NCI-H2196 (cell line): ENCODE results near the gene IGSF21.

Experiments
- DNase-seq: peaks from one replicate; lab custom pipeline; 2025; ENCODE audit not compliant: unreplicated experiment; lab: John Stamatoyannopoulos, UW

The IGSF21 gene

GRCh38 chr1:18175530-18176377 is 68.2 kb downstream of the IGSF21 start:
- peak; percentile 25 for DNase-seq

GRCh38 chr1:18176619-18177018 is 69.0 kb downstream of the IGSF21 start:
- DNase-seq = no peak

GRCh38 chr1:18178111-18178510 is 70.5 kb downstream of the IGSF21 start:
- DNase-seq = no peak

DNA sequence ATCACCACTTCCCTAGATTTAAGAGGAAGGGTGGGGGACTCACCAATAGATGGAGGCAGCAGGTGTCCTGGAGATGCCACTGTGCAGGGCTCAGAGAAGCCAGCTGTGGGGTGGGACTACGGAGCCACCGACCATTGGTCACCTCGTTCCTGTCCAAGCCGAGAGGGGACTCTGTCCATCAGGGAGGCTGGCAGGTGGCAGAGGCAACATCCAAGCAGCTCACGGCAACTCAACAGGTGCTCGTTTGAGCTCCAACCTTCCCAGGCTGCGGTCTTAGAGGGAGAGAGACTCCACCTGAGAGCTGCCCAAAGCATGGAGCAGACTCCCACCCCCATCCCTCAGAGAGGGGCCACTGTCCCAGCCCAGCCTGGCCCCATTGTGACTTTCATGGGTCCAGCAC is 71.4 kb downstream of the IGSF21 start:
- no peak for DNase-seq

DNA sequence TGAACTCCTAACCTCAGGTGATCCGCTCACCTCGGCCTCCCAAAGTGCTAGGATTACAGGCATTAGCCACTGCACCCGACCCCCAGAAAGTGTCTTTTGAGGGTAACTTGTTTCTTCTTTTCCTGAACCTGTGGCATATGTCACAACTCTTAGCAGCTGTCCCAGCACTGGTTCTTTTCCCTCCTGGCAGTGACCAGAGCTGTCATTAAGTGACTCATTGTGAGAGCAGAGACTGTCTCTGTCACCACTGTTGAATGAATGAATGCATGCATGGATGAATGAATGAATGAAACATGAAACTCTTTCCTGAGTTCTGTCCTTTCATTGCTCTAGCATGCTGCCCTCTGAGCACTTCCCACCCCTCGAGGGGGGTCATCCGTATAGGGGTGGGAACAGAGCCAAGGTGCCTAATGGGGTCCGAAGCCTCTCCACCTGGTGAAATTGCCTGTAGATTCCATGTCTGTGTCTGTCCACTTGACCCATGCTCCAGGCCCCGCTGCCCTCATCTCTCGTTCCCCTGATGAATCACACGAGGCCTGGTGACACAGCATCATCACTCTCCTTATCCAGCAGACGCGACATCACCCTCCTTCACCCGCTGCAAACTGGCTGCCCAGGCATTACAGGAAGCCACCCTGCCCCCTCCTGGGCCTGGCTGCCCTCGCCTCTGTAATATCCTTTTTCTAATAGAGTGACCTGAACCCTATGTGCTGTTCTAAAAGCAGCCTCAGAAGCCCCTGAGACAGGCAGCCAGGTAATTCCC is 75.0 kb downstream of the IGSF21 start:
- DNase-seq = peak; percentile 85

DNA sequence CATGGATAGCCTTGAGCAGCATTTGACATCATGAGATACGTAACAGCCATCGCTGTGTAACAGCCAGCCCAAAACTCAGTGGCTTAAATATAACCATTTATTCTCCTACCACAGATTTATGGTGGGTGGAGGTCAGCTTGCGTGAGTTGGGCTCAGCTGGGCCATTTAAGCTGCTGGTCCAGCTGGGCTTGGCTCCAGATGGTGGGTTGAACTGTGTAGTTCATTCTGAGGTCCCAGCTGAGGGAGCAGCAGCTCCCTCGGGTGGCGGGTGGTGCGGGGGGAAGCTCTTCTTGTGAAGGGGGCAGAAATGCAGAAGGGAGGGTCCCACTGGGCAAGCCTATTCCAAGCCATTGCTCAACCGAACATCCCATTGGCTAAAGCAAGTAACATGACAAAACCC is 75.9 kb downstream of the IGSF21 start:
- no peak for DNase-seq

- DNase-seq = no peak
Observed at GRCh38 chr1:18187054-18187453, 79.5 kb downstream of the IGSF21 start.

GRCh38 chr1:18188820-18189517 is 81.4 kb downstream of the IGSF21 start:
- DNase-seq = no peak

GRCh38 chr1:18190598-18190997 is 83.0 kb downstream of the IGSF21 start:
- DNase-seq = no peak

DNA sequence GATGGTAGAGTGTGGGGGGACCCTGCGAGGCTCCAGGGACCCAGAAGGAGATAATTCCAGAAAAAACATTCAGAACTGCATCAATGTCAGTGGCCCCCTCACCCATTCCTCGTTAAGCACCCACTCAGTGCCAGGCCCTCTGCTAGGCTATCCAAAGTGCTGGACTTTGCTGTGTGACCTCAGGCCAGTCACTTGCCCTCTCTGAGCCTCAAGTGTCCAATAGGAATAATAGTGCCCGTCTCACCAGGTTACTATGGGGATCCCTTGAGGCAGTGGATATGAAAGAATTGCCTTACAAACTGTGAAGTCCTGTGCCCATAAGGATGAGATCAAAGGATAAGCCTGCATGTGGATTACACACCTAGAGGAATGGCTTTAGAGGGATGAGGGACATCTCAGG is 83.4 kb downstream of the IGSF21 start:
- no peak for DNase-seq

DNA sequence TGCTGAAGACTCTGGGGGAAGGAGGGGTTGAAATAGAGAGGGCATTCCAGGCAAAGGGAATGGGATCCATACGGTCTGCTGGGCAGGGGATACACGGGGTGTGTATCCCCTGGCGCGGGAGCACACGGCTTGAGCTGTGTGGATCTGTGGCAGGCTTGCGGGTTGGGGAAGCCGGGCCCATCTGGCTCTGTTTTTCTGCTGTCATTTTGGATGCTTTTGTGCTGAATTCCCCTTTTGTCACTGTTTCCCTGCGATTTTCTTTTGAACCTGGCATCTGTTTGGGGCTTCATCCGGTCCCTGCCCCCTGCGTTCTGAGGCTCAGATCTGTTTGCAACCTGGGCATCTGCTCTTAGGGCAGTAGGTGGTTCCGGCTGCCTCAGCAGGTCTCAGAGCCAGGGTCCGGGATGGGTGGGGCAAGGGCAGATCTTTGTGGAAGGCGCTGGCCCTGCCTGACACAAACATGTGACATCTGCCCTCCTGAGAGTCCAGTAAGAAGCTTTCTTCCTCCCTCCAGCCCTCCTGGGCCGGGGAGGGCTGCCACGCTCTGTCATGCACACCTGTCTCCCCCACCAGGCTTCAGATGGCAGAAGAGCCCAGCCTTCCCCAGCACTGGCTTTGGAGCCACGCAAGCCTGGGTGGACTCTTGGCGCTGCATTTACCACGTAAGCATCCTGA is 84.0 kb downstream of the IGSF21 start:
- DNase-seq = no peak

GRCh38 chr1:18192182-18192581 is 84.6 kb downstream of the IGSF21 start:
- no peak for DNase-seq

GRCh38 chr1:18192974-18193373 is 85.4 kb downstream of the IGSF21 start:
- no peak for DNase-seq

- no peak for DNase-seq
Observed at GRCh38 chr1:18197299-18197698, 89.7 kb downstream of the IGSF21 start.

- DNase-seq = no peak
Observed at GRCh38 chr1:18198260-18198659, 90.7 kb downstream of the IGSF21 start.

DNA sequence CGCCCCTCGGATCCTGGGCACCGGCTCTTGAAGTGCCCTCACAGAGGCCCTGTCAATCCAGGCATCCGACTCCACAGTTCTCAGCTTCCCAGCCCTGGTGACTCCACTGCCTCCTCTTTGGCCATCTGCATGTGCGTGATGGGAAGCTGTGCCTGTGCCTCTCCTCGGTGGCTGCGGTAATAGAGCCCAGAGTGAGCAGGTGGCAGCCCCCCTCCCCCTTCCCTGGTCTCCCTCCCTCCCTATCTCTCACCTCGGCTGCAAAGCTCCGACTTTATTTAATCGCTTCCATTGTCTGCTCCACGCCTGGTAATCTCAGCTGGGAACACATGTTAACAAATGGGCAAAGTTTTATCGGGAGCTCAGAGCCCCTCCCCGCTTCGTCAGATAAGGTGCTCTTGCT is 91.9 kb downstream of the IGSF21 start:
- DNase-seq = peak; percentile 76

DNA sequence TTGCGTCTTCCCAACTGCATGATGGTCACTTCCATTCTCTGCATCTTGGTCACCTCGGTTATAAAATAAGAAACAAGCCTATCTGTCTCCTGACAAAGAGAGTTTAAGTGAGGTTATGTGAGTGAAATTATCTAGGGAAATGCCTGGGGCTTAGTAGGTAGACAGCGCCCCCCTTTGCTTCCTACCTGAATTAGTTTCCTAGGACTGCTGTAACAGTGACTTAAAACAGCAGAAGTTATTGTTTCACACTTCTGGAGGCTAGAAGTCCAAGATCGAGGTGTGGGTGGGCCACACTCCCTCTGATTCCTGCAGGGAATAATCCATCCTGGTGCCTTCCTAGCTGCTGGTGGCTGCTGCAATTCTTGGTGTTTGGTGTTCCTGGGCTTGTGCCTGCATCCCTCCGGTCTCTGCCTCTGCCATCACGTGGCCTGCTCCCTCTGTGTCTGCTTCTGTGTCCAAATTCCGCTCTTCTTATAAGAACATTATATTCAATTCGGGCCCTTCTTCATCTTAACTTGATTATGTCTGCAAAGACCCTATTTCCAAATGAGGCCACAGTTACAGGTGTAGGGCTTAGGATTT is 92.6 kb downstream of the IGSF21 start:
- no peak for DNase-seq

GRCh38 chr1:18200918-18201317 is 93.3 kb downstream of the IGSF21 start:
- no peak for DNase-seq

DNA sequence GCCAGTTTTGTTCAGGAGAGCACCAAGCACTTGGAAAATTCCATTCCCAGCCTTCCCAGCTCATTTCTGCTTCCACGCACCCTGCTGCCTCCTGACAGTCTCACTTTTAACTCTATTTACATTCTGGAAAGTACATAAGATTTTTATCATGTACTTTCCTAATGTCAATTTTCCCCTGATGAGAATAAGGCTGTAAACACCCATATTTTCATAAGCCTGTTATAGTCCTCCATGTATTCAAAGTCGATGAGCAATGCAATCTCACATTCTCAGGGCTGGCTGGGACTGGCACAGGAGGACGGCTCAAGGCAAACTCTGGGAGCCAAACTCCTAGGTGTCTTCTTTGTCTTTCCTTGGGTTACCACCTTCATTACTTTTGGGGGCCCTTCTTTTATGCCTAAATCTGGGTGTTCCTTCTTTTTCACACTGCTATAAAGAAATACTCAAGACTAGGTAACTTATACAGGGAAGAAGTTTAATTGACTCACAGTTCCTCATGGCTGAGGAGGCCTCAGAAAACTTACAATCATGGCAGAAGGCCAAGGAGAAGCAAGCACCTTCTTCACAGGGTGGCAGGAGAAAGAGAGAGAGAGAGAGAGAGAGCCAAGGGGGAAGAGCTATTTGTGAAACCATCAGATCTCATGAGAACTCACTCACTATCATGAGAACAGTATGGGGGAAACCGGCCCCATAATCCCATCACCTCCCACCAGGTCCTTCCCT is 94.6 kb downstream of the IGSF21 start:
- no peak for DNase-seq

GRCh38 chr1:18203645-18204044 is 96.0 kb downstream of the IGSF21 start:
- no peak for DNase-seq
